ENCODE results near the gene CYFIP2. TPM values are rescaled to one million over a fixed set of nuclear protein-coding genes. Genes with fewer than 3 reads are reported as not detected.

CYFIP2 gene
- total and polyA plus RNA-seq, 10 of the 15 experiments (the other 5 are each of a cell fraction or from before 2014, with no cell fraction given): 43.4 to 173 (median 96.0) TPM

DNA sequence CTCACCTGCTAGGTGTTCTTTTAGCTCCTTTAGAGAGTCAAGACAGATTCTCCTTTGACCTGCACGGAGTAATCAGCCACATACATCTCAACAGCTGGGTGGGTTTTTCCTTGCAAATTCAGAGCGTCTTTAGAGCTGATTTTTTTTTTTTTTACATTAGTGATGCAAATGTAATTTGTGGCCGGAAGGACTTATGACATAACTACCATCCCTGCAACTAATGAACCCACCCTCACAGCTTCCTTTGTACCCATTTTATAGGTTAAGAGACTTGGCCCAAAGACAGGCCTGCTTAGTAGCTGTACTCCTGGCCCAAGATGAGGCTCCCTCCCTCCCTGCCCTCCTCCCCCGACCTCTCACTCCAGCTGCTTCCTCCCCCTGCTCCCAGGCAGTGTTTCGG lies 124.2 kb downstream of the CYFIP2 start (continued):
- TF ChIP-seq, protein P1, sequence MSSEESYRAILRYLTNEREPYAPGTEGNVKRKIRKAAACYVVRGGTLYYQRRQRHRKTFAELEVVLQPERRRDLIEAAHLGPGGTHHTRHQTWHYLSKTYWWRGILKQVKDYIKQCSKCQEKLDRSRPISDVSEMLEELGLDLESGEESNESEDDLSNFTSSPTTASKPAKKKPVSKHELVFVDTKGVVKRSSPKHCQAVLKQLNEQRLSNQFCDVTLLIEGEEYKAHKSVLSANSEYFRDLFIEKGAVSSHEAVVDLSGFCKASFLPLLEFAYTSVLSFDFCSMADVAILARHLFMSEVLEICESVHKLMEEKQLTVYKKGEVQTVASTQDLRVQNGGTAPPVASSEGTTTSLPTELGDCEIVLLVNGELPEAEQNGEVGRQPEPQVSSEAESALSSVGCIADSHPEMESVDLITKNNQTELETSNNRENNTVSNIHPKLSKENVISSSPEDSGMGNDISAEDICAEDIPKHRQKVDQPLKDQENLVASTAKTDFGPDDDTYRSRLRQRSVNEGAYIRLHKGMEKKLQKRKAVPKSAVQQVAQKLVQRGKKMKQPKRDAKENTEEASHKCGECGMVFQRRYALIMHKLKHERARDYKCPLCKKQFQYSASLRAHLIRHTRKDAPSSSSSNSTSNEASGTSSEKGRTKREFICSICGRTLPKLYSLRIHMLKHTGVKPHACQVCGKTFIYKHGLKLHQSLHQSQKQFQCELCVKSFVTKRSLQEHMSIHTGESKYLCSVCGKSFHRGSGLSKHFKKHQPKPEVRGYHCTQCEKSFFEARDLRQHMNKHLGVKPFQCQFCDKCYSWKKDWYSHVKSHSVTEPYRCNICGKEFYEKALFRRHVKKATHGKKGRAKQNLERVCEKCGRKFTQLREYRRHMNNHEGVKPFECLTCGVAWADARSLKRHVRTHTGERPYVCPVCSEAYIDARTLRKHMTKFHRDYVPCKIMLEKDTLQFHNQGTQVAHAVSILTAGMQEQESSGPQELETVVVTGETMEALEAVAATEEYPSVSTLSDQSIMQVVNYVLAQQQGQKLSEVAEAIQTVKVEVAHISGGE (CRISPR knock-in tag; IDR thresholded peaks at IDR 0.05): no peak
- TF ChIP-seq SMARCA5 (IDR thresholded peaks at IDR 0.05) (no peak), ZNF24 (IDR thresholded peaks at IDR 0.05) (no peak), CEBPB (IDR thresholded peaks at IDR 0.05; ENCODE audit: borderline replicate concordance in 1 of 2, low read depth in 2 of 2, low read length in 2 of 2) (no peak), CHD2 (IDR thresholded peaks at IDR 0.05; ENCODE audit: borderline replicate concordance, low read depth, low read length) (no peak), MLLT1 (IDR thresholded peaks at IDR 0.05) (no peak), ATF2 (IDR thresholded peaks at IDR 0.05; ENCODE audit: low read length) (no peak), REST (IDR thresholded peaks at IDR 0.05; ENCODE audit: low read depth, low read length) (no peak), MYC (IDR thresholded peaks at IDR 0.05; ENCODE audit: insufficient read depth, insufficient read length, insufficient replicate concordance, low read length, severe bottlenecking) (no peak), RELA (IDR thresholded peaks at IDR 0.05; ENCODE audit: borderline replicate concordance, partially characterized antibody) (no peak), HDAC6 (IDR thresholded peaks at IDR 0.05; ENCODE audit: unreplicated experiment) (no peak), SIX5 (IDR thresholded peaks at IDR 0.05; ENCODE audit: low read depth, low read length, severe bottlenecking) (no peak), ZBTB33 (IDR thresholded peaks at IDR 0.05) (no peak), RFX5 (IDR thresholded peaks at IDR 0.05; ENCODE audit: low read depth, low read length) (no peak)
